GM19438 (cell line): ENCODE results near the gene PCDHGC3.
"Not testable (repeated sequence)": the region's sequence is repeated elsewhere in the genome, so short reads cannot be mapped to it uniquely, and the experiment has no call there.

ENCODE experiments used
- ATAC-seq: cut with Tn5 transposase; IDR thresholded peaks from one replicate; pipeline ENCODE4 v1.9.1; 2021; ENCODE audit warnings: low read depth; ENCODE audit not compliant: unreplicated experiment

PCDHGC3 gene

GRCh38 chr5:141475625-141476131 is at the start of gene PCDHGC3:
Gene PCDHGC3, plus strand, starts transcription at chr5:141475966. Its CDS starts 151 bp downstream, at chr5:141476117.
- peak; percentile 95 for ATAC-seq

GRCh38 chr5:141427783-141428426 is 47.9 kb upstream of the PCDHGC3 start:
- ATAC-seq = no peak

GRCh38 chr5:141430332-141431113 is 45.2 kb upstream of the PCDHGC3 start, which contains the start of gene PCDHGA12:
Gene PCDHGA12, plus strand, starts transcription at chr5:141430507. Its CDS starts 253 bp downstream, at chr5:141430760.
- ATAC-seq = peak; percentile 89

GRCh38 chr5:141431286-141431685 is 44.5 kb upstream of the PCDHGC3 start:
- no peak for ATAC-seq

GRCh38 chr5:141432308-141432707 is 43.5 kb upstream of the PCDHGC3 start:
- ATAC-seq = not testable (repeated sequence)

- not testable (repeated sequence) for ATAC-seq
Observed at GRCh38 chr5:141432726-141433125, 43.0 kb upstream of the PCDHGC3 start.

GRCh38 chr5:141434006-141434405 is 41.8 kb upstream of the PCDHGC3 start:
- no peak for ATAC-seq

- ATAC-seq = no peak
Observed at GRCh38 chr5:141437221-141437620, 38.5 kb upstream of the PCDHGC3 start.

- ATAC-seq = no peak
Observed at GRCh38 chr5:141439411-141440141, 36.2 kb upstream of the PCDHGC3 start.

- no peak for ATAC-seq
Observed at GRCh38 chr5:141440341-141440740, 35.4 kb upstream of the PCDHGC3 start.

- ATAC-seq = no peak
Observed at GRCh38 chr5:141441571-141442170, 34.1 kb upstream of the PCDHGC3 start.

GRCh38 chr5:141465351-141465750 is 10.4 kb upstream of the PCDHGC3 start:
- ATAC-seq = no peak

- peak; percentile 42 for ATAC-seq
Observed at GRCh38 chr5:141476132-141476911, 556 bp downstream of the PCDHGC3 start.

- no peak for ATAC-seq
Observed at GRCh38 chr5:141477044-141477575, 1.3 kb downstream of the PCDHGC3 start.

GRCh38 chr5:141477815-141478214 is 2.0 kb downstream of the PCDHGC3 start:
- ATAC-seq = no peak

- no peak for ATAC-seq
Observed at GRCh38 chr5:141478321-141478945, 2.7 kb downstream of the PCDHGC3 start.

GRCh38 chr5:141479776-141480175 is 4.0 kb downstream of the PCDHGC3 start:
- ATAC-seq = no peak

- ATAC-seq = no peak
Observed at GRCh38 chr5:141483902-141484301, 8.1 kb downstream of the PCDHGC3 start.

- no peak for ATAC-seq
Observed at GRCh38 chr5:141484310-141484640, 8.5 kb downstream of the PCDHGC3 start.
